Measurements from ENCODE around the gene F2RL3.

DNA sequence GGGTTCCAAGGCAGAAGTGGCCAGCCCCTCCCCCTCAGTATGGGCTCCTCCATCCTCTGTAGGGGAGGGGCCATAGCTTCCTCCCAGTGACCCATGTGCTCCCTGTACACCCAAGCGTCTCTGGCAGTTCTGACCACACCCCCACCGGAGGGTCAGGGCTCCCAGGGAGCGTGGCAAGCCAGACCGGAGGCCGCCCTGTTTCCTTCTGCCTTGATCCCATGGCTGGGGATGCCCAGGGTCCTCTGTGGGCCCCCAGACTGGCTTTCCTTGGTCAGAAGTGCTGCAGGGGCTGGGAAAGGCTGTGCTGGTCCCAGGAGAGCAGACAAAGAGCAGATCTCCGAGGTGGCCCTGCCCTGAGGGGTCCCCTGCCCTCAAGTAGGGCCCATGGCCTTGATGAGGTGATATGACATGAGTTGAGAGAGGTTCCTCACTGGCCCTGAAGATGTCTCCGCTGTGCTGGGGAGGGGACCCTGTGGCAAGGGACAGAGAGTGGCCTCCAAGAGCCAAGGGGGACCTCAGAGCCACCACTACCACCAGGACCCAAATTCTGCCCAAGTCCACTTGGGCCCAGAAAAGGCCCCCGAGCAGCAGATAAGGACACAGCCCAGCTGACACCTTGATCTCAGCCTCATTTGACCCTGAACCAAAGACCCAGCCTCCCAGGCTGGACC, 7.8 kb upstream of the F2RL3 start:
- TF ChIP-seq POLR2A (IDR thresholded peaks at IDR 0.05) (no peak), POLR2AphosphoS5 (IDR thresholded peaks at IDR 0.05) (no peak), CTCF (IDR thresholded peaks at IDR 0.05) (no peak)
